Transverse colon (tissue), 4 donors: Measurements from ENCODE around the gene CREM. TPM values are rescaled to one million over a fixed set of nuclear protein-coding genes. Genes with fewer than 3 reads are reported as not detected.

Source experiments
- DNase-seq: peaks from one replicate; pipeline ENCODE4 v3.0.0-alpha.2; 2019
- H3K27ac ChIP-seq, 4 donors: fragments of 200-600 bp; sonication (generic); 2 replicates each; pipeline ENCODE4 v1.5.1; 2016 to 2018; ENCODE audit warnings: inconsistent platforms in 4 of 4
- H3K27me3 ChIP-seq: fragments of 200-600 bp; sonication (generic); 2 replicates; pipeline ENCODE4 v1.5.1; 2017; ENCODE audit warnings: inconsistent platforms
- H3K36me3 ChIP-seq, 4 donors: fragments of 200-600 bp; sonication (generic); 2 replicates each; pipeline ENCODE4 v1.5.1; 2017 to 2019; ENCODE audit warnings: inconsistent platforms in 4 of 4
- H3K4me1 ChIP-seq, 4 donors: fragments of 200-600 bp; sonication (generic); 2 replicates each; pipeline ENCODE4 v1.5.1; 2017 to 2020; ENCODE audit warnings: inconsistent platforms in 4 of 4
- H3K4me3 ChIP-seq, 4 donors: fragments of 200-600 bp; sonication (generic); 1 replicate in 1 of 4; 2 replicates in 3 of 4; pipeline versions ENCODE4 v1.5.1 to v1.6.1; 2017 to 2019; ENCODE audit warnings: inconsistent platforms in 4 of 4
- H3K9me3 ChIP-seq, 2 donors: fragments of 200-600 bp; sonication (generic); 2 replicates each; pipeline ENCODE4 v1.5.1; 2017 to 2019; ENCODE audit warnings: inconsistent platforms in 2 of 2
- EP300 ChIP-seq: sonication (generic); formaldehyde crosslinking; IDR thresholded peaks from one replicate; pipeline ENCODE4 v1.6.1; 2017; ENCODE audit warnings: antibody characterized with exemption, low read depth
- POLR2A ChIP-seq: fragments of 450-650 bp; IDR thresholded peaks from one replicate; pipeline ENCODE4 v1.6.1; 2016; ENCODE audit warnings: antibody characterized with exemption, mild to moderate bottlenecking, moderate library complexity
- POLR2AphosphoS5 ChIP-seq, 3 donors: sonication (generic); formaldehyde crosslinking; IDR thresholded peaks; one replicate each; pipeline ENCODE4 v1.6.1; 2016; ENCODE audit warnings: antibody characterized with exemption in 3 of 3
- WGBS, 2 donors: methylation state at CpG; one replicate each; pipeline ENCODE4 v1.1.5; 2018; ENCODE audit warnings: low coverage in 1 of 2; 5-methylcytosine and 5-hydroxymethylcytosine counted together
- in situ Hi-C, 4 donors: fragments of 200-750 bp; cut with MboI; loops; one replicate each; pipeline versions ENCODE4 v1.15.0 to v1.15.1; 2017; ENCODE audit warnings: low sequenced_read_pairs in 3 of 4, low pct_ligation_motif_present in 1 of 4, low pct_unique_long_range_greater_than_20kb in 1 of 4
- intact Hi-C: fragments of 100-400 bp; cut with DNase I; formaldehyde crosslinking; loops from one replicate; pipeline ENCODE4 v1.15.1; 2023; ENCODE audit warnings: low total_unique reads
- total RNA-seq, 4 donors: library from RNA; depleted of rRNA; stranded (reverse); fragments of >200 nt; gene quantifications; one replicate each; pipeline ENCODE4 v1.1.0, GENCODE V29; 2016
- TF ChIP-seq, protein P1 (sequence below), 5 experiments: fragments of 200-600 bp in 3 of 5; fragments of 450-650 bp in 2 of 5; sonication (generic) in 3 of 5; IDR thresholded peaks; 1 replicate in 2 of 5; 2 replicates in 3 of 5; pipeline ENCODE4 v1.5.1; 2016 to 2017; ENCODE audit warnings: antibody characterized with exemption in 5 of 5, inconsistent platforms in 3 of 5, mild to moderate bottlenecking in 2 of 5, moderate library complexity in 1 of 5

CREM gene
- total RNA-seq, 4 donors from 2014 or later: 2.8 to 99.9 (median 21.1) TPM

DNA sequence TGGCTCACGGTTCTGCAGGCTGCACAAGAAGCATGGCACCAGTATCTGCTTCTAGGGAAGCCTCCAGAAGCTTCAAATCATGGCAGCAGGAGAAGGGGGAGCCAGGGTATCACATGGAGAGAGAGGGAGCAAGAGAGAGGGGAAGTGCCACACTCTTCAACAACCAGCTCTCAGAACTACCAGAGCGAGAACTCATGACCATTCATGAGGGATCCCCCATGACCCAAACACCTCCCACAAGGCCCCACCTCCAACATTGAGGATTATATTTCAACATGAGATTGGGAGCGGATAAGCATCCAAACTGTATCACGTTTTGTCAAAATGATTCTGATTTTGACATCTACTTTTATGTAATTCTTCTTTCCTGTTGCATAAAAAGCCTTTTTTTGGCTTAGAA lies 38.5 kb downstream of the CREM start:
- H3K4me3 ChIP-seq: no peak overlapping the region
- in situ Hi-C loops: no loop called here
- no peaks in the 10 kb centered on the region for H3K36me3 ChIP-seq
- no peaks in the 10 kb centered on the region for H3K9me3 ChIP-seq
- TF ChIP-seq, protein P1, sequence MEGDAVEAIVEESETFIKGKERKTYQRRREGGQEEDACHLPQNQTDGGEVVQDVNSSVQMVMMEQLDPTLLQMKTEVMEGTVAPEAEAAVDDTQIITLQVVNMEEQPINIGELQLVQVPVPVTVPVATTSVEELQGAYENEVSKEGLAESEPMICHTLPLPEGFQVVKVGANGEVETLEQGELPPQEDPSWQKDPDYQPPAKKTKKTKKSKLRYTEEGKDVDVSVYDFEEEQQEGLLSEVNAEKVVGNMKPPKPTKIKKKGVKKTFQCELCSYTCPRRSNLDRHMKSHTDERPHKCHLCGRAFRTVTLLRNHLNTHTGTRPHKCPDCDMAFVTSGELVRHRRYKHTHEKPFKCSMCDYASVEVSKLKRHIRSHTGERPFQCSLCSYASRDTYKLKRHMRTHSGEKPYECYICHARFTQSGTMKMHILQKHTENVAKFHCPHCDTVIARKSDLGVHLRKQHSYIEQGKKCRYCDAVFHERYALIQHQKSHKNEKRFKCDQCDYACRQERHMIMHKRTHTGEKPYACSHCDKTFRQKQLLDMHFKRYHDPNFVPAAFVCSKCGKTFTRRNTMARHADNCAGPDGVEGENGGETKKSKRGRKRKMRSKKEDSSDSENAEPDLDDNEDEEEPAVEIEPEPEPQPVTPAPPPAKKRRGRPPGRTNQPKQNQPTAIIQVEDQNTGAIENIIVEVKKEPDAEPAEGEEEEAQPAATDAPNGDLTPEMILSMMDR (IDR thresholded peaks at IDR 0.05): no peak
- TF ChIP-seq EP300: no peak
- no peak for TF ChIP-seq POLR2A
- no peak for TF ChIP-seq POLR2AphosphoS5 (IDR thresholded peaks at IDR 0.05)
- no peak for DNase-seq
- WGBS, 2 donors: 89% methylated on average over 4 of the region's 4 CpGs
- H3K27me3 ChIP-seq: no peaks in the 10 kb centered on the region
- no peak overlapping the region for H3K27ac ChIP-seq
- H3K4me1 ChIP-seq: no peaks in the 10 kb centered on the region
- intact Hi-C loops: no loop called here

DNA sequence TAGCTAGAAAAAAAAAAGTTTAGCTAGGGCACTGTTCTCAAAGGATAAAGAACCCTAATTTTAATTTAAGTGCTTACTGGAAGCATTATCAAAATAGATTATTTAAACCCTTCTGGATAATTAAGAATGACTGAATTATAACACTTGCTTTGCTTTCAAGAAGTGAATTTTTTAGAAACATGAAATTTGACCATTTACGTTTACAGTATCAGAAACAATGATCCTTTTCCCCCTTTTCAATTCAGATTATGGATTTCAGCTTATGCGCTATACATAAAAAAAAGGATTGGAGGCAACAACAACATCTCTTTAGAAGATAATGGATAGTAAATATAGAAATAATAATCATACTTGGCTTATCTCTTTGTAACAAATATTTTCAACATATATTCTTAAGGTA lies 39.2 kb downstream of the CREM start:
- 94 to 95% methylated on average over 2 of the region's 2 CpGs for WGBS, 2 donors
- no peak for DNase-seq
- TF ChIP-seq POLR2A (no peak), POLR2AphosphoS5 (IDR thresholded peaks at IDR 0.05) (no peak), EP300 (no peak)
- TF ChIP-seq, protein P1 (IDR thresholded peaks at IDR 0.05): no peak
- Histone ChIP-seq H3K27me3 (no peaks in the 10 kb centered on the region), H3K27ac (no peak overlapping the region), H3K4me3 (no peak overlapping the region), H3K36me3 (no peaks in the 10 kb centered on the region), H3K4me1 (no peaks in the 10 kb centered on the region), H3K9me3 (no peaks in the 10 kb centered on the region)
- in situ Hi-C loops: no loop called here
- intact Hi-C loops: no loop called here

DNA sequence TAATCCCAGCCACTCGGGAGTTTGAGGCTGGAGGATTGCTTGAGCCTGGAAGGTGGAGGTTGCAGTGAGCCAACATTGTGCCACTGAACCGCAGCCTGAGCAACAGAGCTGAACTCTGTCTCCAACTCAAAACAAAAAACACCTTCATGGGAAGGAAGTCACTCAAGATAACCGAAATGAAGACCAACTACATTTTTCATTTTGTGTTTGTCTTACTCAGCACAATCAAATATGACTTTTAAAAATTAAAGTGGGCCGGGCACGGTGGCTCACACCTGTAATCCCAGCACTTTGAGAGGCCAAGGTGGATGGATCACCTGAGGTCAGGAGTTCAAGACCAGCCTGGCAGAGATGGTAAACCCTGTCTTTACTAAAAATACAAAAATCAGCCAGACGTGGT lies 40.0 kb downstream of the CREM start:
- H3K27ac ChIP-seq: no peak overlapping the region
- in situ Hi-C loops: no loop called here
- H3K4me1 ChIP-seq: no peaks in the 10 kb centered on the region
- no peaks in the 10 kb centered on the region for H3K9me3 ChIP-seq
- no peaks in the 10 kb centered on the region for H3K27me3 ChIP-seq
- no peaks in the 10 kb centered on the region for H3K36me3 ChIP-seq
- WGBS, 2 donors: 85 to 92% methylated on average over 4 to 6 of the region's 6 CpGs
- H3K4me3 ChIP-seq: no peak overlapping the region
- TF ChIP-seq POLR2A (no peak), EP300 (no peak), POLR2AphosphoS5 (IDR thresholded peaks at IDR 0.05) (no peak)
- TF ChIP-seq, protein P1 (IDR thresholded peaks at IDR 0.05): no peak
- intact Hi-C loops: no loop called here
- DNase-seq: no peak

DNA sequence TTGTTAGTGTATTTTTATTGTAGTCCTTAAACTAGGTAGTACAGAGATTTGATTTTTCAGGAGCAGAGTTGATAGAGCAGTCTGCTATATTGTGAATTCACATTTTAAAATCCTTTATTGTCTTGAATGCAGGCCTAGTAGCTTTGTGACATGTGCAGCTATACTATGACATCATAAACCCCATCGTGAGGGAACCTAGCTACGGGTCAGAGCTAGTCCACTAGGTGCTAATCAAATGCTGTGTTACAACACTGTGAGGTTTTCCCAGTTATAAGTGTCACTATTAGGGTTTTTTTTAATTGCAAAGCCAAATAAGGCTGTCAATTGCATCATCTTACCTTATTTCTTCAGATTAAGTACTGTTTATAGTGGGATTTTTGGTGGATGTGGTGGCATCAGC lies 40.7 kb downstream of the CREM start:
- Histone ChIP-seq H3K9me3 (no peaks in the 10 kb centered on the region), H3K4me3 (no peak overlapping the region), H3K27ac (no peak overlapping the region), H3K36me3 (no peaks in the 10 kb centered on the region), H3K27me3 (no peaks in the 10 kb centered on the region), H3K4me1 (no peaks in the 10 kb centered on the region)
- WGBS, 2 donors: 92 to 95% methylated on average over 2 of the region's 2 CpGs
- no peak for DNase-seq
- in situ Hi-C loops: no loop called here
- no peak for TF ChIP-seq POLR2AphosphoS5 (IDR thresholded peaks at IDR 0.05)
- TF ChIP-seq POLR2A: no peak
- TF ChIP-seq, protein P1 (IDR thresholded peaks at IDR 0.05): no peak
- TF ChIP-seq EP300: no peak
- intact Hi-C loops: no loop called here
